Measurements from ENCODE around the gene TXNL4B.

Gene TXNL4B

GRCh38 chr16:72093448-72094265, at the start of gene TXNL4B, which contains the start of gene DHX38:
Gene TXNL4B (minus strand): TSS chr16:72093620. CDS start chr16:72090749, 2,871 bp downstream.
Gene DHX38 (plus strand): TSS chr16:72093847. CDS start chr16:72096158, 2,311 bp downstream.
- H3K4me3 ChIP-seq (ENCODE audit: low read length) = peak within 1 kb of the TSS; percentile 99
- DNase-seq (ENCODE audit: low read depth) = peak; percentile 98
- TF ChIP-seq CTCF (conservative IDR thresholded peaks at IDR 0.05; ENCODE audit: low read depth, low read length) = no peak

GRCh38 chr16:72142476-72142875, 49.1 kb upstream of the TXNL4B start:
- no peak for DNase-seq (ENCODE audit: low read depth)
- no peak overlapping the region for H3K4me3 ChIP-seq (ENCODE audit: low read length)
- no peak for TF ChIP-seq CTCF (conservative IDR thresholded peaks at IDR 0.05; ENCODE audit: low read depth, low read length)

- no peak overlapping the region for H3K4me3 ChIP-seq (ENCODE audit: low read length)
- DNase-seq (ENCODE audit: low read depth) = no peak
- TF ChIP-seq CTCF (conservative IDR thresholded peaks at IDR 0.05; ENCODE audit: low read depth, low read length) = no peak
Measured at GRCh38 chr16:72139908-72140307, 46.5 kb upstream of the TXNL4B start.

- H3K4me3 ChIP-seq (ENCODE audit: low read length) = no peak overlapping the region
- TF ChIP-seq CTCF (conservative IDR thresholded peaks at IDR 0.05; ENCODE audit: low read depth, low read length) = no peak
- DNase-seq (ENCODE audit: low read depth) = no peak
Measured at GRCh38 chr16:72138064-72138572, 44.7 kb upstream of the TXNL4B start.

- TF ChIP-seq CTCF (conservative IDR thresholded peaks at IDR 0.05; ENCODE audit: low read depth, low read length) = no peak
- no peak overlapping the region for H3K4me3 ChIP-seq (ENCODE audit: low read length)
- no peak for DNase-seq (ENCODE audit: low read depth)
Measured at GRCh38 chr16:72137380-72138063, 44.1 kb upstream of the TXNL4B start.

- no peak for DNase-seq (ENCODE audit: low read depth)
- TF ChIP-seq CTCF (conservative IDR thresholded peaks at IDR 0.05; ENCODE audit: low read depth, low read length) = no peak
Measured at GRCh38 chr16:72134507-72134906, 41.1 kb upstream of the TXNL4B start.

More at GRCh38 chr16:72134507-72134906, 41.1 kb upstream of the TXNL4B start:
- no peak overlapping the region for H3K4me3 ChIP-seq (ENCODE audit: low read length)
